ENCODE results near the gene AKR1A1.

The AKR1A1 gene

DNA sequence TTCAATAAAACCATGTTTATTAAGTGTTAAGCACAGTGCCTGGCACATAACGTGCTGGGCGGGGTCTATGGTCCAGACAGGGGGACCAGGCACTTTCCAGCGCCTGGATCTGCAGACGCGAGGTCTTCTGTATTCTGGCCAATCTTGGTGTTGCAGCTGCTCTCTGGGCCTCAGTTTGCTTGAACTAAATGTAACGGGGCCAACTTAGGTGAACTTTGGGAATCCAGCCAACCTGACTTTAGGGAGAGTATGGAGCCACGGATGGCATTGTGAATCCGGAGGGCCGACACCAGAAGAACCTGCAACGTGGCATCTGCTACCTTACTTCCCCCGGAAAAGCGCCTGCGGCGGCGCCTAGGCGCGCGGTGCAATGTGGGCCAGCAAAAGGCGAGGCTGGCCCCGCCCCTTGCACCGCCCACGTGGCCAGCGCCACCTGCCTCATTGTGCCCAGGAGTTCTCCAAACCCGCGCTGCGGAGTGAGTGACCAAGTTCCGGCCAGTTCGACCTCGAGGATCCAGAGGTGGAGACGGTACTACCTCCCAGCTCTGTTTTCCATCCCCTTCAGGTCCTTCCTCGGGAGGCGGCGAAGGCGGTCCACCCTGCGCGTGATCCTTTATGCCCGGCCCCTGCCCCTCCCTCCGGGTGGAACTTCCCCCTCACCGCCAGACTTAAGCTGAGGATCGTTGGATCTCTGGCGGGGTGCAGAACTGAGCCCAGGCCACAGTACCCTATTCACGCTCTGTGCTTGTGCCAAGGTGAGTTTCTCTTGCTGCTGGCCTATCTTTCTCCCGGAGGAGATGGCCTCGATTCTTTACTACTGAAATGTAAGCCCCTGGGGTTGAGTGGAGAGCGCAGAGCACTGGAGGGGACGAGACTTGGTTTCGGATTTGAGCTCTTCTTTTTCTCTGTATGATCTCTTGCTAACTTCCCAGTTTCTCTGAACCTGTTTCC lies at the start of gene AKR1A1:
Gene AKR1A1 (plus strand): TSS at position 426 of the 951 bp plus-strand sequence. CDS start 10,969 bp downstream, outside the sequence.
- Histone ChIP-seq H3K9me3 (ENCODE audit: control insufficient read depth, low read length) (no peaks in the 10 kb centered on the region), H3K4me1 (no peaks in the 10 kb centered on the region), H3K79me2 (no peaks in the 10 kb centered on the region), H3K4me2 (ENCODE audit: low read length) (peak within 1 kb of the TSS; percentile 88), H3K4me3 (ENCODE audit: low read depth, low read length) (peak within 1 kb of the TSS; percentile 72), H3K36me3 (ENCODE audit: control insufficient read depth, insufficient read depth, low read length) (no peaks in the 10 kb centered on the region), H3K27me3 (ENCODE audit: control insufficient read depth, insufficient read depth, low read length) (no peaks in the 10 kb centered on the region), H3K9ac (peak within 1 kb of the TSS; percentile 19), H2AFZ (peak within 1 kb of the TSS; percentile 94), H3K27ac (peak within 1 kb of the TSS; percentile 76)
- TF ChIP-seq, protein P1, sequence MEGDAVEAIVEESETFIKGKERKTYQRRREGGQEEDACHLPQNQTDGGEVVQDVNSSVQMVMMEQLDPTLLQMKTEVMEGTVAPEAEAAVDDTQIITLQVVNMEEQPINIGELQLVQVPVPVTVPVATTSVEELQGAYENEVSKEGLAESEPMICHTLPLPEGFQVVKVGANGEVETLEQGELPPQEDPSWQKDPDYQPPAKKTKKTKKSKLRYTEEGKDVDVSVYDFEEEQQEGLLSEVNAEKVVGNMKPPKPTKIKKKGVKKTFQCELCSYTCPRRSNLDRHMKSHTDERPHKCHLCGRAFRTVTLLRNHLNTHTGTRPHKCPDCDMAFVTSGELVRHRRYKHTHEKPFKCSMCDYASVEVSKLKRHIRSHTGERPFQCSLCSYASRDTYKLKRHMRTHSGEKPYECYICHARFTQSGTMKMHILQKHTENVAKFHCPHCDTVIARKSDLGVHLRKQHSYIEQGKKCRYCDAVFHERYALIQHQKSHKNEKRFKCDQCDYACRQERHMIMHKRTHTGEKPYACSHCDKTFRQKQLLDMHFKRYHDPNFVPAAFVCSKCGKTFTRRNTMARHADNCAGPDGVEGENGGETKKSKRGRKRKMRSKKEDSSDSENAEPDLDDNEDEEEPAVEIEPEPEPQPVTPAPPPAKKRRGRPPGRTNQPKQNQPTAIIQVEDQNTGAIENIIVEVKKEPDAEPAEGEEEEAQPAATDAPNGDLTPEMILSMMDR (IDR thresholded peaks at IDR 0.05): no peak

DNA sequence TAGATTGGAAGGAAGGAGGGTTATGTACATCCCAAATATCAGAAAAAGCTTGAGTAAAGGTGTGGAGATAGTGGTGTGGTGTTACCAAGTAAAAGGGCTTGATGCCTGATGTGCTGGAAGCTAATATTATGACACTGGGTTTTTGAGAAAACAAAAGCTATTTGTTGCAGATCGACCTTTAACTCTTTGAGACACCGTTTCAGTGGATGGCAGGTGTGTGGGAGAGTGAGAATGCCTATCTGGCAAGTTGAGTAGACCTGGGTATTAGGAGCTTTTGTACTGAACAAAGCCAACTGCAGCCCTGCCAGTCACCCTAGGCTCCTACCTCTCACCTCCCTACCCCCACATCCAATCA lies 49.1 kb upstream of the AKR1A1 start:
- H3K9ac ChIP-seq: no peak overlapping the region
- peaks cover 3% of the 10 kb centered on the region for H3K4me1 ChIP-seq
- no peaks in the 10 kb centered on the region for H3K36me3 ChIP-seq (ENCODE audit: control insufficient read depth, insufficient read depth, low read length)
- no peaks in the 10 kb centered on the region for H3K9me3 ChIP-seq (ENCODE audit: control insufficient read depth, low read length)
- no peak overlapping the region for H3K27ac ChIP-seq
- no peak overlapping the region for H2AFZ ChIP-seq
- H3K4me2 ChIP-seq (ENCODE audit: low read length): peak overlapping the region; percentile 96
- H3K4me3 ChIP-seq (ENCODE audit: low read depth, low read length): no peak overlapping the region
- no peaks in the 10 kb centered on the region for H3K79me2 ChIP-seq
- TF ChIP-seq, protein P1 (IDR thresholded peaks at IDR 0.05): no peak
- H3K27me3 ChIP-seq (ENCODE audit: control insufficient read depth, insufficient read depth, low read length): no peaks in the 10 kb centered on the region

DNA sequence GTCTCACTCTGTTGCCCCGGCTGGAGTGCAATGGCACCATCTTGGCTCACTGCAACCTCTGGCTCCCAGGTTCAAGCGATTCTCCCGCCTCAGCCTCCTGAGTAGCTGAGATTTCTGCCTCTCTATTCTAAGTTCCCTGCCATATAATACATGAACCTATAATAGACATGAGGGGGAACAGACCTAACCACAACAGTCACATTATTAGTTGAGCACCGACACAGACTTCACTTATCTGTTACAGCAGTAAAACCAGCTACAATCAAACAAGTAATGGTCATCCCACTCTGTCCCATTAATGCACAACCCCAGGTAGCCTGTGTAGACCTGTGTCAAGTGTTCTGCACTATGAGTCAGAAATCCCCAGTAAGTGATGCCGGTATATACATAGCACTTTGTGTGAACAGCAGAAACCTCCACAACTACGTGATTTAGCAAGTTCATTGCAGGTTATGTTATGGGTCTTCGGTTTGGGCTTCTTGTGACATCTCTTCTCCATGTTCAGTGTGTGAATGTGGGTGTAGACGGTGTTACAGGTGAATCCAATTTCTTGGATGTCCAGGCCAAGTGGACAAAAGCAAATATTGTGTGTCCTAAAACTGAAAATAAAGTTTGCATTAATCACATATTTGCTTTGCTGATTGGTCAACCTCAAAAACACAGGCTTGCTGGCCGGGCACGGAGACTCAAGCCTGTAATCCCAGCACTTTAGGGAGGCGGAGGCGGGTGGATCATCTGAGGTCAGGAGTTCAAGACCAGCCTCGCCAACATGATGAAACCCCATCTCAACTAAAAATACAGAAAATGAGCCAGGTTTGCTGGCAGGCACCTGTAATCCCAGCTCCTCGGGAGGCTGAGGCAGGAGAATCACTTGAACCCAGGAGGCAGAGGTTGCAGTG lies 46.9 kb upstream of the AKR1A1 start:
- TF ChIP-seq, protein P1 (IDR thresholded peaks at IDR 0.05): no peak
- Histone ChIP-seq H3K27me3 (ENCODE audit: control insufficient read depth, insufficient read depth, low read length) (no peaks in the 10 kb centered on the region), H3K36me3 (ENCODE audit: control insufficient read depth, insufficient read depth, low read length) (no peaks in the 10 kb centered on the region), H3K4me2 (ENCODE audit: low read length) (no peak overlapping the region), H3K4me1 (peaks cover 3% of the 10 kb centered on the region), H3K79me2 (no peaks in the 10 kb centered on the region), H3K27ac (no peak overlapping the region), H2AFZ (no peak overlapping the region), H3K9me3 (ENCODE audit: control insufficient read depth, low read length) (no peaks in the 10 kb centered on the region), H3K9ac (no peak overlapping the region), H3K4me3 (ENCODE audit: low read depth, low read length) (no peak overlapping the region)

DNA sequence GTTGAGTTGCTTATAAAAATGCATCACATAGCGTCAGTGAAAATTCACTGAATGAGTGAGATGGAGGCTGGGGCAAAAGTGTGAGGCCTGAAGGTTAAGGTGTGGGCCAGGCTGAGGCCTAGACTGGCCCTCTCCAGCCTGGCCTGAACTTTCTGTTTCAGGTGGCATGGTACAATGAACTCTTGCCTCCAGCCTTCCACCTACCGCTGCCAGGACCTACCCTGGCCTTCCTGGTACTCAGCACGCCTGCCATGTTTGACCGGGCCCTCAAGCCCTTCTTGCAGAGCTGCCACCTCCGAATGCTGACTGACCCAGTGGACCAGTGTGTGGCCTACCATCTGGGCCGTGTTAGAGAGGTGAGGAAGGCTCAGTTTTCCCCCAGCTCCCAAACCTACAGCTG lies 43.4 kb upstream of the AKR1A1 start:
- Histone ChIP-seq H3K27me3 (ENCODE audit: control insufficient read depth, insufficient read depth, low read length) (no peaks in the 10 kb centered on the region), H3K79me2 (no peaks in the 10 kb centered on the region), H3K4me2 (ENCODE audit: low read length) (no peak overlapping the region), H3K4me1 (no peaks in the 10 kb centered on the region), H3K9ac (no peak overlapping the region), H3K9me3 (ENCODE audit: control insufficient read depth, low read length) (no peaks in the 10 kb centered on the region), H2AFZ (no peak overlapping the region), H3K36me3 (ENCODE audit: control insufficient read depth, insufficient read depth, low read length) (no peaks in the 10 kb centered on the region), H3K27ac (no peak overlapping the region), H3K4me3 (ENCODE audit: low read depth, low read length) (no peak overlapping the region)
- TF ChIP-seq, protein P1 (IDR thresholded peaks at IDR 0.05): no peak
